Measurements from ENCODE around the gene ATP4A. TPM values are rescaled to one million over a fixed set of nuclear protein-coding genes. Genes with fewer than 3 reads are reported as not detected.

ATP4A gene
- total and polyA plus RNA-seq, 2 donors (not counting 1 experiment from before 2014, with no cell fraction given), result not detected

- H3K27me3 ChIP-seq (replicated peaks in 1 of 4; ENCODE audit: control extremely low read depth in 1 of 4, control insufficient read depth in 3 of 4, insufficient read depth in 4 of 4, low read length in 3 of 4), result peaks cover 0 to 50% (median 12%) of the 10 kb centered on the region in 4 experiments
- H3K79me2 ChIP-seq (ENCODE audit: control insufficient read depth, insufficient read depth, low read length), result no peaks in the 10 kb centered on the region
- CTCF ChIA-PET, result no interaction called here
- no peak within 1 kb of the TSS for H3K4me2 ChIP-seq (replicated peaks; ENCODE audit: low read depth, low read length, poor library complexity, severe bottlenecking)
- peaks cover 39% of the 10 kb centered on the region for H3K27me3 Mint-ChIP-seq
- no peaks in the 10 kb centered on the region for H4K20me1 ChIP-seq (ENCODE audit: control insufficient read depth, insufficient read depth, low read length, poor library complexity, severe bottlenecking)
- no peak within 1 kb of the TSS for H2AFZ ChIP-seq (ENCODE audit: insufficient read depth, low read depth, low read length, poor library complexity, severe bottlenecking)
- H3K27ac Mint-ChIP-seq, result no peak within 1 kb of the TSS
- H3K9ac ChIP-seq (ENCODE audit: low read length), result no peak within 1 kb of the TSS
- no peak within 1 kb of the TSS for H3K4me3 ChIP-seq (ENCODE audit: control extremely low read depth in 1 of 5, extremely low read depth in 1 of 5, insufficient read depth in 1 of 5, low read depth in 2 of 5, low read length in 4 of 5)
- H3K9me3 Mint-ChIP-seq (ENCODE audit: insufficient read depth), result no peaks in the 10 kb centered on the region
- no peak for TF ChIP-seq EZH2 (IDR thresholded peaks at IDR 0.05; ENCODE audit: borderline replicate concordance, insufficient read depth, low read depth, low read length, poor library complexity, severe bottlenecking)
- POLR2A ChIA-PET, result no interaction called here
- no peak for DNase-seq
- intact Hi-C loops (cut with micrococcal nuclease), result no loop called here
- no peak within 1 kb of the TSS for H3K27ac ChIP-seq (ENCODE audit: low read length in 2 of 2)
- H3K4me1 ChIP-seq (ENCODE audit: control insufficient read depth in 2 of 2, insufficient read depth in 2 of 2, low read length in 2 of 2), result peaks cover 19 to 21% of the 10 kb centered on the region in 2 donors
- 49% methylated on average over 14 of the region's 15 CpGs for WGBS (ENCODE audit: insufficient coverage)
- peaks cover 0 to 11% (median 0%) of the 10 kb centered on the region in 3 donors for H3K9me3 ChIP-seq (ENCODE audit: control extremely low read depth in 1 of 3, control insufficient read depth in 2 of 3, insufficient read depth in 1 of 3, low read length in 2 of 3)
- no peak within 1 kb of the TSS for H3K4me3 Mint-ChIP-seq
- H3K36me3 ChIP-seq (replicated peaks in 1 of 2; ENCODE audit: control extremely low read depth in 1 of 2, control insufficient read depth in 1 of 2, extremely low read depth in 1 of 2, insufficient read depth in 2 of 2, low read length in 1 of 2), result no peaks in the 10 kb centered on the region
- peaks cover 19% of the 10 kb centered on the region for H3K4me1 Mint-ChIP-seq
- no peak for ATAC-seq (ENCODE audit: low read depth)
Observed at GRCh38 chr19:35513628-35514281, 49.7 kb downstream of the ATP4A start, which contains the start of gene DMKN. TSS of gene DMKN (minus strand) at chr19:35513649. CDS start at chr19:35513475, 174 bp downstream.

GRCh38 chr19:35512831-35513627 lies 50.4 kb downstream of the ATP4A start:
- no peaks in the 10 kb centered on the region for H3K79me2 ChIP-seq (ENCODE audit: control insufficient read depth, insufficient read depth, low read length)
- H4K20me1 ChIP-seq (ENCODE audit: control insufficient read depth, insufficient read depth, low read length, poor library complexity, severe bottlenecking), result no peaks in the 10 kb centered on the region
- no peaks in the 10 kb centered on the region for H3K36me3 ChIP-seq (replicated peaks in 1 of 2; ENCODE audit: control extremely low read depth in 1 of 2, control insufficient read depth in 1 of 2, extremely low read depth in 1 of 2, insufficient read depth in 2 of 2, low read length in 1 of 2)
- no peak for TF ChIP-seq EZH2 (IDR thresholded peaks at IDR 0.05; ENCODE audit: borderline replicate concordance, insufficient read depth, low read depth, low read length, poor library complexity, severe bottlenecking)
- TF ChIP-seq, protein P1, sequence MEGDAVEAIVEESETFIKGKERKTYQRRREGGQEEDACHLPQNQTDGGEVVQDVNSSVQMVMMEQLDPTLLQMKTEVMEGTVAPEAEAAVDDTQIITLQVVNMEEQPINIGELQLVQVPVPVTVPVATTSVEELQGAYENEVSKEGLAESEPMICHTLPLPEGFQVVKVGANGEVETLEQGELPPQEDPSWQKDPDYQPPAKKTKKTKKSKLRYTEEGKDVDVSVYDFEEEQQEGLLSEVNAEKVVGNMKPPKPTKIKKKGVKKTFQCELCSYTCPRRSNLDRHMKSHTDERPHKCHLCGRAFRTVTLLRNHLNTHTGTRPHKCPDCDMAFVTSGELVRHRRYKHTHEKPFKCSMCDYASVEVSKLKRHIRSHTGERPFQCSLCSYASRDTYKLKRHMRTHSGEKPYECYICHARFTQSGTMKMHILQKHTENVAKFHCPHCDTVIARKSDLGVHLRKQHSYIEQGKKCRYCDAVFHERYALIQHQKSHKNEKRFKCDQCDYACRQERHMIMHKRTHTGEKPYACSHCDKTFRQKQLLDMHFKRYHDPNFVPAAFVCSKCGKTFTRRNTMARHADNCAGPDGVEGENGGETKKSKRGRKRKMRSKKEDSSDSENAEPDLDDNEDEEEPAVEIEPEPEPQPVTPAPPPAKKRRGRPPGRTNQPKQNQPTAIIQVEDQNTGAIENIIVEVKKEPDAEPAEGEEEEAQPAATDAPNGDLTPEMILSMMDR (IDR thresholded peaks at IDR 0.05), result no peak
- H3K4me1 ChIP-seq (ENCODE audit: control insufficient read depth in 2 of 2, insufficient read depth in 2 of 2, low read length in 2 of 2), result peaks cover 19 to 21% of the 10 kb centered on the region in 2 donors
- peaks cover 0 to 54% (median 13%) of the 10 kb centered on the region in 4 experiments for H3K27me3 ChIP-seq (replicated peaks in 1 of 4; ENCODE audit: control extremely low read depth in 1 of 4, control insufficient read depth in 3 of 4, insufficient read depth in 4 of 4, low read length in 3 of 4)
- ChIA-PET POLR2A (no interaction called here), CTCF (no interaction called here)
- Mint-ChIP-seq H3K4me1 (peaks cover 19% of the 10 kb centered on the region), H3K27me3 (peaks cover 41% of the 10 kb centered on the region), H3K4me3 (no peak overlapping the region), H3K27ac (no peak overlapping the region), H3K9me3 (ENCODE audit: insufficient read depth) (no peaks in the 10 kb centered on the region)
- H2AFZ ChIP-seq (ENCODE audit: insufficient read depth, low read depth, low read length, poor library complexity, severe bottlenecking), result no peak overlapping the region
- H3K4me2 ChIP-seq (replicated peaks; ENCODE audit: low read depth, low read length, poor library complexity, severe bottlenecking), result no peak overlapping the region
- H3K27ac ChIP-seq (ENCODE audit: low read length in 2 of 2), result no peak overlapping the region
- no peak overlapping the region for H3K4me3 ChIP-seq (ENCODE audit: control extremely low read depth in 1 of 5, extremely low read depth in 1 of 5, insufficient read depth in 1 of 5, low read depth in 2 of 5, low read length in 4 of 5)
- whole genome bisulfite sequencing (ENCODE audit: insufficient coverage), result 95% methylated on average over 15 of the region's 15 CpGs
- intact Hi-C loops (cut with micrococcal nuclease), result no loop called here
- no peak for ATAC-seq (ENCODE audit: low read depth)
- DNase-seq, result no peak
- H3K9ac ChIP-seq (ENCODE audit: low read length), result no peak overlapping the region
- peaks cover 0 to 11% (median 0%) of the 10 kb centered on the region in 3 donors for H3K9me3 ChIP-seq (ENCODE audit: control extremely low read depth in 1 of 3, control insufficient read depth in 2 of 3, insufficient read depth in 1 of 3, low read length in 2 of 3)

Measured in B cell (primary cell).